GM15510 (cell line): ENCODE data around the gene C11orf54.

Experiments
- POLR2A ChIP-seq: IDR thresholded peaks from 3 replicates; pipeline ENCODE4 v1.6.1; 2011; ENCODE audit warnings: borderline replicate concordance; ENCODE audit not compliant: insufficient read length; ENCODE audit errors: extremely low read depth

C11orf54 gene

DNA sequence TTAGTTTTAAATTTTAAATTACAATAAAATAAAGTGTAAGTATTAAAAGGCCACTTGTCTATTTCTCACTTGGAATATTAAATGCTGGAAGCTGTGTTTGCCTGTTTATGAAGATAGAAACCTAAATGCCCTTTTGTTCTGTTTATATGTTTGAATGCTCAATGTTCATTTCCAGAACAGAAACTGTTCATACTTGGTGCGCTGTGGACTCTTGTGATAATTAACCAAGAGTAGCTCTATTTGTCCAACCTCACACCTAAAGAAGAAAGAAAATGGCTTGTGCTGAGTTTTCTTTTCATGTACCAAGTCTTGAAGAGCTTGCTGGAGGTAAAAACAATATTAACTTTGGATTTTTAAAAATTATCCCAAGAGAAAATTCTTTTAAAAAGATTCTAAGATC lies 5.7 kb downstream of the C11orf54 start:
- TF ChIP-seq POLR2A, result no peak

DNA sequence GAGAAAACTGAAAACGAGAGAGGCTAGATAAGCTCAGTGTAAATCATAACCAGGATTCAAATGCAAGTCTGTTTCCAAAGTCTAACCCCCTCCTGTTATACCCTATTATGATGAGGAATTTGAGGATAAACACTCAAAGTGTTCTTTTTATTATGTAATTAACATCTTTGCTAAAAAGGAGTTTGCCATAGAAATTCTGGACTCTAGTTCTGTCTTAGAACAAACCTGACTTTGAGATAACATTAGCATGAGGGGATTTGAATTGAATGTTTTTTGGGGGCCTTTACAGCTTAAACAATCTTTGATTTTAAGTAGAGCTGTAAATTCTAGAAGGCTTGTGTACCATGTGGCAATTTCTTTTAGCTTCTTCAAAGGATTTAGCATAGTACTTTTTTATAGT lies 9.5 kb downstream of the C11orf54 start:
- TF ChIP-seq POLR2A, result no peak

DNA sequence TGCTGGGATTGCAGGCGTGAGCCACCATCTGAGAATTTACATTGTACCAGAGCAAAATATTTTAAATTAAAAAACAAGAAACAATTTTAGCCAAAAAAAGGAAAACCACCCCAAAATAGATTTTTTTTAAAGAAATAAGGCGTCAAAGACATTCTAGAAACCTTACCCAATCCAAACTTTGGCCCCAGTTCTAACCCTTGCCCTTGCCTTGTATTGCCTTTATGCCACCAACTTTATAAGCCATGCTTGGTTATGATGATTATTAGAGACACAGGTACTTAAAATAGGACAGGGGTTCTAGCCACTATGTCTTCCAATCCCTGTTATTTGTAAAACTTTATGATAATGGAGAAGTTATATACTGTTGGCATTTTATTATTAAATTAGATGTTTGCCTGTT lies 11.8 kb downstream of the C11orf54 start:
- no peak for TF ChIP-seq POLR2A

DNA sequence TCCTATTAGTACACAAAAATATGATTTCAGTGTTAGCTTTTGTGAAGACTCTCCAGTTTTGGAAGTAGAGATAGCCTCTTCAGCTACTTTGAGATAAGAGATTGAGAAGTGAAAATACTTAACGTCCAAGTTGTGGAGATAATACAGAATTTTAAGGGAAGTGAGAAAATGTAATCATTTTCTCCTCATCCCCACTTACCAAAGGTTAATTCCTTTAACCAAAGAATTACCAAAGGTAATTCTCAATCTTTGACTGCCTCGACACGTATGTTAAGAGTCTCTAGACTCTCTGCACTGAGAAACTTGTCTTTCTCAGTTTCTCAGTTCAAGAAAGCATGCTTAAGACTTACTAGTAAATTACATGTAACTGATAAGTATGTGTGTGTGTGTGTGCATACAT lies 15.3 kb downstream of the C11orf54 start:
- no peak for TF ChIP-seq POLR2A

DNA sequence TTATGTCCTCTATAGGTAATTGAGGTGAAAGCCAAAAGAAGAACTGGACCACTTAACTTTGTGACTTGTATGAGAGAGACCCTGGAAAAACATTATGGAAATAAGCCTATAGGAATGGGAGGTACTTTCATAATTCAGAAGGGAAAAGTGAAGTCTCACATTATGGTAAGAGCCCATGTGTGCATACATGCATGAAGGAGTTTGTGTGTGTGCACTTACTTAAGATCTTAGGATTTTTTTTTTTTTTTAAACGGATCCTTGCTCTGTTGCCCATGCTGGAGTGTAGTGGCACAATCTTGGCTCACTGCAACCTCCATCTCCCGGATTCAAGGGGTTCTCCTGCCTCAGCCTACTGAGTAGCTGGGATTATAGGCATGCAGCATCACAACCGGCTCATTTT lies 15.8 kb downstream of the C11orf54 start:
- TF ChIP-seq POLR2A, result no peak

DNA sequence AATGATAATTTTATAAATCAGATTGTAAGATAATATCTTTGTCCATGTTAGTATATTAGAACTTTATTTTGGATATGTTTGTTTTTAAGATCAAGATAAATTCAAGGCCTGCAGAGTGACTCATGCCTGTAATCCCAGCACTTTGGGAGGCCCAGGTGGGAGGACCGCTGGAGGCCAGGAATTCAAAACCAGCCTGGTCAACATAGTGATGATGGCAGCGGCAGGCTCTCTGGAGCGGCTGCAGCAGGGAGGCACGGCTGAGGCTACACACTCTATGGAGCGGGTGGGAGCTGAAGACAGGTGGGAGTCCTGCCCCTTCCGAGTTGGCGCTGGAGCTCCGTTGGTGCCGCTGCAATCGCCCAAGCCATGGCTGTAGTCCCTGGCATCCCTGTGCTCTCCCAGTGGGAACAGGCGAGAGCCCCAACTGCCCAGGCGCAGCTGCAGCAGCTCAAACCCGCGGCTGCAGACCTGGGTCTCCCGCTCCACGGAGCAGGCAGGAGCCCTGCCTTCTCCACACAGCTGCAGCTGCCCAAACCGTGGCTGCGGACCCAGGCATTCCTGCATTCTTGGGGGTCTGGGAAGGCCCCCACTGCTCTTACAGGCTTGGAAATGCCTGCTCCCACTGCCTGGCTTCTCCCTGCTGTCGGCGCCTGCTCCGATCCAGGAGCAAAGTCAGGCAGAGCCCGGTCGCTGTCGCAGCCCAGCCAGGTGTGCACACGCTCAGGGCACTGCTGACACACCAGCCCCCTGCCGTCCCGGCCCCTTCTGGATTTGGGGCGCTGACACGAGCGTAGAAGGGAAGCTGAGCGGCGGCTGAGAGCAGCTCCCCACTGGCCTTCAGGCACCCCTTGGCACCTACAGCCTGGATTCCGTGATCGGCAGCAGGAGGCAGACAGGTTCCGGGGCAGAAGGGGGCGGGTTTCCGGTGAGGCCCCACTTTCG lies 16.7 kb downstream of the C11orf54 start:
- no peak for TF ChIP-seq POLR2A

DNA sequence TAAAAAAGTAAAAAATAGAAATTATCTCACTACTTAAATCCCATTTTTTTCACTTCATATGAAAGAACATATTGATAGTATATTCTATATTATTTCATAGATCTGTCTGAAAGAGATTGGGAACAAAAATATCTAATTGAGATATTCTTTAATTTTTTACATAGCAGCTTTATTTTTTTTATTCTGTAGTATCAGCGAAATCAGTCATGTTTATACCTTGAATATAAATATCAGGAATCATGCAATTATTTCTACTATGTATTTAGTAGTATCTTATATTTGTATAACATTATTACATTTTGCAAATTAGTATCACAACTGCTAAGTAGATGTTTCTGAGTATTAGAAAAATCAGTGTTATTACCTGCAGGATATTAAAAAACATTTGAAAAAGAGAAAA lies 20.4 kb downstream of the C11orf54 start:
- TF ChIP-seq POLR2A, result no peak

DNA sequence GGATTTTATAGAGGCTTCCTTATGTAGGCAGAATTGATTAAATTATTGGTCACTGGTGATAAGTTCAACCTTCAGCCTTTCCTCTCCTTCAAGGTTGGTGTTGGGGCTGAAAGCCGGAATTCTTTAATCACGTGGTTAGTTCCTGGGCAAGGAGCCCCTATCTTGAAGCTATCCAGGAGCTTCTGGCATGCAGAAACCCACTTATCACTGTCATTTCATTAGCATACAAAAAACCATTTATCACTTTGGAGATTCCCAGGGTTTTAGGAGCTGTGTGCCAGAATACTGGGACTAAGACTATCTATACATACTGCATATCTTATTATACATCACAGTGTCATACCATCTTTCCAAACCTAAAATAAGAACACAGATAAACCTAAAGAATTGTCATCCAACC lies 24.1 kb downstream of the C11orf54 start:
- no peak for TF ChIP-seq POLR2A

DNA sequence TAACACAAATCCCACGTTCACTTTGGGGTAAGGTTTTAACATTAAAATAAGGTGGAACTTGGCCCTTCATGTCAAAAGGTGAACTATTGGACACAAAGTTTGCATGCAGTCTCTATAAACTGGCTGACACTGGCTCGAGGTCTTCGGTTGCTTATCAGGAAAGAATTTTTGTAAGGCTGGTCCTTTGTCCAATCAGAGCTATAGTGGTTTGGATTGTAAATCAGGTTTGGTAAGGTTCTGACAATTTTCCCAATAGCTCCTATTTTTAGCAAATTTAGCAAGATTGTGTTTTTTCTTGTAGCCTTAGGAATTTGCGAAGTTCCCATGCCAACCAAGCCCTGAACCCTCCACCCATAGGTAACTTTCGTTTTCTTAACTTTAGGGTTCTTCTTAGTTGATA lies 25.0 kb downstream of the C11orf54 start:
- TF ChIP-seq POLR2A, result no peak

DNA sequence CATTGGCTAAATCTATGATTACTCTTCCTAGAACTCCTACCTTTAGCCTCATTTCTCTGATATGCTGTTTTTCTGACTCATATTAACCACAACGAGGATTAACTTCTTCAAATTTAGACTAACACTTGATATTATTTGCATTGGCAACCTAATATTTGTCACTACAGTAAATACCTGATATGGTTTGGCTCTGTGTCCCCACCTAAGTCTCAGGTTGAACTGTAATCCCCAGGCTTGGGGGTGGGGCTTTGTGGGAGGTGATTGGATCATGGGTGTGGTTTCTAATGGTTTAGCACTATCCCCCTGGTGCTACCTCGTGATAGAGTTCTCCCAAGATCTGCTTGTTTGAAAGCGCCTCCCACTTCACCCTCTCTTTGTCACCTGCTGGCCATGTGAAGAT lies 25.5 kb downstream of the C11orf54 start:
- TF ChIP-seq POLR2A, result no peak

DNA sequence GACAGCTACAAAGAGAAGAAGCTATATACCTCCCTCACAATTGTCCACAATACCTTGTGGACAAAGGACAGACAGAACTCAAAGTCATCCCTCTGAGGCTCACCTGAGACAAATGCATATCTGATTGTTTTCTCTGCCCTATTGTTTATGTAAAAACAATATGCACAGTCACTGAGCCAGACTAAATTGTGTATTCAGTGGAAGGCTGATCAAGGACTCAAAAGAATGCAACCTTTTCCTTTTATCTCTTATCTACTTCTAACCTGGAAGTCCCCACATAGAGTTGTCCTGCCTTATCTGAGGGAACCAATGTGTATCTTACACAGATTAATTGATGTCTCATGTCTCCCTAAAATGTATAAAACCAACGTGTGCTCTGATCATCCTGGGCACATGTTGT lies 28.7 kb downstream of the C11orf54 start:
- no peak for TF ChIP-seq POLR2A

DNA sequence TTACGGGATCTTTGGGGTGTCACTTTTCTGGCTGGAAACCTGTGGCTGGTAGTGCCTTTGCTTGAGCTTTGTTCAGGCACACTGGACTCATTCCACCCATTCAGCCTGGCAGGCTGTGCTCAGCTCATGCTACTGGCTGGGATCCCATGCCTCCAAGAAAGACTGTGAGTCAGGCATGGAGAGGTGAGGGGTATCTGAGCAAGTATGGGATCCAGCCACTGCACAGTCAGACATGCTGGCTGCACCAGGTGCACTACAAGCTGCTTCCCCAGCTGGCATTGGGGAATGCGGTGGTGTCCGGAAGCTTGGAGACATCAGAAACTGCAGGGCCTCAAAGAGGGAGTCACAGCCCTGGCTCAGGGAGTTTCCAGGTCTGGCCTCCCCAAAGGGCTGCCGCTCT lies 30.7 kb downstream of the C11orf54 start:
- no peak for TF ChIP-seq POLR2A

DNA sequence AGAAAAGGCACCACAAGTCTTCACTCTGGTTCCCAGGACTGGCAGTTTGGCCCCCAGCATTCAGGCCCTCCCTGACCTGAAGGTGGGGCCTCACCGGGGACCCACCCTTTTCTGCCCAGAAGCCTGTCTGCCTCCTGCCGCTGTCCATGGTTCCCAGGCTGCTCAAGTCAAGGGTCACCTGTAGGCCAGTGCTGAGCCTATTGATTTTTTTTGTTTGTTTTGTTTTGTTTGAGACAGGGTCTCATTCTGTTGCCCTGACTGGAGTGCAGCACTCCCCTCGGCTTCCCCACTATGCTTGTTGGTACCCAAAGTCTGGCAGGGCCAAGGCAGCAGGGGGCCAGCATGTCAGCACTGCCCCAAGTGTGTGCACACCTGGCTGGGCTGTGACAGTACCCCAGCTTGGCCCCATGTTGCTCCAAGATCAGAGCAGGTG lies 31.6 kb downstream of the C11orf54 start:
- TF ChIP-seq POLR2A, result no peak

DNA sequence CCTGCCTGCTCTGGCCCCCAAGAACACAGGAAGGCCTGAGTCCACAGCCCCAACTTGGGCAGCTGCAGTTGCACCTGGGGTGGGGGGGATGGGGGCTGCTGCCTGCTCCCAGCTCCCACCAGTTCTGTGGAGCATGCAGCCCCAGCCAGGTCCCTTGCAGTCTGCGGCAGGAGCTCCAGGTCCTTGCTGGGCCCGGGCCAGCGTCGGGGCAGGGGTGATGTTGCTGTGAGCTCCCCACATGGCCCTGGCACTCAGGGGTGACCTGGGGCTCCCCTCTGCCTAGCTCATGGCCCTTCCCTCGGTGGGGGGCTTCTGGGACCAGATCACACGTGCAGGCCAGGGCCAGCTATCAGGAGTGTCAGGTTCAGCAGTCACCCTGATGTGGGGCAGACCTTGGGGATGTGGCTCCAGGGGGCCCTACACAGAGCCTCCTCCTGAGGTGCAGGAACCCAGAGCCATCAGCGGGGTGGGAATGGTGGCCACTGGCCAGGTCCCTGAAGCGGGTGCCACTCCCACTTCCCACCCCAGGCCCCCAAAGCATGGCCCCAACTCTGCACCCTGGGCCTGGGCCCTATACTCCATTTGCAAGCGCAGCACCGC lies 32.2 kb downstream of the C11orf54 start:
- TF ChIP-seq POLR2A, result no peak

DNA sequence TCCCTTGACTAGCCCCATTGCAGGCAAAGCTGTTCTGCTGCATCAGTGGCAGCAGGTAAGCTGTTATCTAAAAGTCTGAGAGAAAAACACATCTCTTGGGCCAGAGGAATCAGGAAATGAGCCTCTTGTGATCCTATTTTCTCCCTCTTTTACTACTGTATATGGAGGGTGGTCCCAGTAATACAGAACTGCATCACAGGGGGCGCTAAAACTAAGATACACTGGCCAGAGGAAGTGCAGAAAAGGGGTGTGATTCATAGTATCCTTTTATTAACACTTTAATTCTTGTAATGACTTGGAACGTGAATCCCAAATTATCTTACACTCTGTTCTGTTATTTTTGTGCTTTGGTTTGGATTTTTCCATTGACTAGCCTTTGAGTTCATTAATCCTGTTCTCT lies 33.8 kb downstream of the C11orf54 start:
- TF ChIP-seq POLR2A, result no peak

DNA sequence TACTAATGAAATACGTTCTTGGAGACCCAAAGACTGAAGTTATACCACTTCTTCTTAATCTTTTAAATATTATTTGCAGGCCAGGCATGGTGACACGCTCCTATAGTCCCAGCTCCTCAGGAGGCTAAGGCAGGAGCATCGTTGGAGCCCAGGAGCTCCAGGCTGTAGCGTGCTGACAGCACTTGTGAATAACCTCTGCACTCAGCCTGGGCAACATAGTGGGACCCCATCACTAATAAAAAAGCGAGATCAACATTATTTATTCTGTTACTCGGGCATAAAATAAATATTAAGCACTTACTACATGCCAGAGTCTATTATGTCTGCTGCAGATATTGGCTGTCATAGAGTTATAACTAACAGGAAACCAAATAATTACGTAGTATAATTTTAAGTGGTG lies 41.9 kb downstream of the C11orf54 start:
- TF ChIP-seq POLR2A, result no peak
